Neural cell (in vitro differentiated cells): ENCODE measurements around the gene ZNF473. TPM values are rescaled to one million over a fixed set of nuclear protein-coding genes. Genes with fewer than 3 reads are reported as not detected.

ENCODE experiments used
- H2AFZ ChIP-seq: fragments of 200-600, 300-800 bp; sonication (generic), shearing (Covaris generic); 2 replicates; pipeline ENCODE4 v1.6.0; 2014; ENCODE audit warnings: low read depth, mild to moderate bottlenecking, antibody characterized with exemption, low read length, moderate library complexity
- H3F3A ChIP-seq: fragments of 200-600 bp; shearing (Covaris generic); 2 replicates; pipeline ENCODE4 v1.6.1; 2016; ENCODE audit warnings: mild to moderate bottlenecking, moderate library complexity, mixed read lengths, antibody characterized with exemption, low read length; ENCODE audit not compliant: insufficient read depth, poor library complexity, severe bottlenecking
- H3K27ac ChIP-seq: fragments of 200-600, 300-800 bp; sonication (generic), shearing (Covaris generic); 2 replicates; pipeline ENCODE4 v1.5.1; 2014; ENCODE audit warnings: mild to moderate bottlenecking, low read length, moderate library complexity
- H3K27me3 ChIP-seq: fragments of 300-800, 200-600 bp; sonication (generic), shearing (Covaris generic); 2 replicates; pipeline ENCODE4 v1.6.0; 2014; ENCODE audit warnings: mild to moderate bottlenecking, low read depth, low read length, moderate library complexity; ENCODE audit not compliant: insufficient read depth
- H3K36me3 ChIP-seq: fragments of 300-800, 200-600 bp; sonication (generic), shearing (Covaris generic); 2 replicates; pipeline ENCODE4 v1.5.1; 2014; ENCODE audit warnings: mild to moderate bottlenecking, antibody characterized with exemption, low read length, moderate library complexity; ENCODE audit not compliant: insufficient read depth
- H3K4me2 ChIP-seq: fragments of 300-800, 200-600 bp; sonication (generic), shearing (Covaris generic); 2 replicates; pipeline ENCODE4 v1.6.0; 2014; ENCODE audit warnings: mild to moderate bottlenecking, low read length
- H3K4me3 ChIP-seq: fragments of 300-800, 200-600 bp; sonication (generic), shearing (Covaris generic); 2 replicates; pipeline ENCODE4 v1.5.1; 2014; ENCODE audit warnings: mild to moderate bottlenecking, low read length, moderate library complexity
- H3K79me2 ChIP-seq: fragments of 200-600 bp; shearing (Covaris generic); replicated peaks from 2 replicates; pipeline ENCODE4 v1.6.0; 2014; ENCODE audit warnings: mild to moderate bottlenecking, low read length, moderate library complexity; ENCODE audit not compliant: insufficient read depth
- H3K9ac ChIP-seq: fragments of 300-800, 200-600 bp; sonication (generic), shearing (Covaris generic); 2 replicates; pipeline ENCODE4 v1.6.1; 2016; ENCODE audit warnings: mild to moderate bottlenecking, low read length, mixed read lengths
- H3K9me2 ChIP-seq: fragments of 200-600 bp; shearing (Covaris generic); 2 replicates; pipeline ENCODE4 v1.6.1; 2016; ENCODE audit warnings: mild to moderate bottlenecking, low read length, mixed read lengths; ENCODE audit not compliant: insufficient read depth
- H3K9me3 ChIP-seq: fragments of 200-600, 300-800 bp; sonication (generic), shearing (Covaris generic); 2 replicates; pipeline ENCODE4 v1.6.1; 2016; ENCODE audit warnings: mild to moderate bottlenecking, mixed run types, low read length, moderate library complexity, mixed read lengths
- H4K20me1 ChIP-seq: fragments of 200-600 bp; shearing (Covaris generic); 2 replicates; pipeline ENCODE4 v1.6.1; 2016; ENCODE audit warnings: mild to moderate bottlenecking, mixed run types; ENCODE audit not compliant: insufficient read depth
- CTCF ChIP-seq: fragments of 450-650 bp; IDR thresholded peaks from 2 replicates; pipeline ENCODE4 v1.5.1; 2014; ENCODE audit warnings: antibody characterized with exemption, mild to moderate bottlenecking, moderate library complexity; ENCODE audit not compliant: poor library complexity, severe bottlenecking
- EP300 ChIP-seq: fragments of 450-650 bp; conservative IDR thresholded peaks from 2 replicates; pipeline ENCODE4 v1.6.1; 2014; ENCODE audit warnings: antibody characterized with exemption, mild to moderate bottlenecking, moderate library complexity; ENCODE audit not compliant: poor library complexity, severe bottlenecking
- EZH2 ChIP-seq: fragments of 200-600, 300-800 bp; shearing (Covaris generic), sonication (generic); IDR thresholded peaks from 2 replicates; pipeline ENCODE4 v1.6.1; 2014; ENCODE audit warnings: antibody characterized with exemption, low read length, borderline replicate concordance, mild to moderate bottlenecking; ENCODE audit not compliant: insufficient read depth, poor library complexity, severe bottlenecking
- MXI1 ChIP-seq: fragments of 450-650 bp; conservative IDR thresholded peaks from 2 replicates; pipeline ENCODE4 v1.6.1; 2014; ENCODE audit warnings: antibody characterized with exemption, mild to moderate bottlenecking; ENCODE audit not compliant: poor library complexity, severe bottlenecking
- POLR2AphosphoS5 ChIP-seq: IDR thresholded peaks from 2 replicates; pipeline ENCODE4 v1.6.1; 2012
- RAD21 ChIP-seq: fragments of 450-650 bp; conservative IDR thresholded peaks from 2 replicates; pipeline ENCODE4 v1.6.1; 2014; ENCODE audit warnings: antibody characterized with exemption, mild to moderate bottlenecking, moderate library complexity
- SMC3 ChIP-seq: fragments of 450-650 bp; conservative IDR thresholded peaks from 2 replicates; pipeline ENCODE4 v1.6.1; 2014; ENCODE audit warnings: antibody characterized with exemption, mild to moderate bottlenecking, moderate library complexity; ENCODE audit not compliant: poor library complexity
- TAF1 ChIP-seq: IDR thresholded peaks from 2 replicates; pipeline ENCODE4 v1.6.1; 2012; ENCODE audit warnings: low read depth
- polyA plus RNA-seq: library from polyadenylated mRNA; depleted of rRNA; stranded (reverse); fragments of >200 nt; gene quantifications from 2 replicates; pipeline ENCODE4 v1.2.3, GENCODE V29; 2014
- TF ChIP-seq, protein P1 (sequence below): IDR thresholded peaks from 2 replicates; pipeline ENCODE4 v1.6.1; 2012; ENCODE audit warnings: borderline replicate concordance

The ZNF473 gene
- polyA plus RNA-seq, 1 donor from 2014 or later = 8.4 TPM

- Histone ChIP-seq H3K27me3 (no peaks in the 10 kb centered on the region), H3K36me3 (no peaks in the 10 kb centered on the region), H3K9me3 (no peaks in the 10 kb centered on the region), H4K20me1 (no peaks in the 10 kb centered on the region), H3K27ac (no peak overlapping the region), H2AFZ (no peak overlapping the region), H3K9ac (no peak overlapping the region), H3K4me2 (no peak overlapping the region), H3K79me2 (no peaks in the 10 kb centered on the region), H3F3A (no peaks in the 10 kb centered on the region), H3K4me3 (no peak overlapping the region), H3K9me2 (no peaks in the 10 kb centered on the region)
- TF ChIP-seq CTCF (no peak), RAD21 (no peak), POLR2AphosphoS5 (no peak), TAF1 (no peak), SMC3 (no peak), EZH2 (no peak), EP300 (no peak), MXI1 (no peak)
- TF ChIP-seq, protein P1, sequence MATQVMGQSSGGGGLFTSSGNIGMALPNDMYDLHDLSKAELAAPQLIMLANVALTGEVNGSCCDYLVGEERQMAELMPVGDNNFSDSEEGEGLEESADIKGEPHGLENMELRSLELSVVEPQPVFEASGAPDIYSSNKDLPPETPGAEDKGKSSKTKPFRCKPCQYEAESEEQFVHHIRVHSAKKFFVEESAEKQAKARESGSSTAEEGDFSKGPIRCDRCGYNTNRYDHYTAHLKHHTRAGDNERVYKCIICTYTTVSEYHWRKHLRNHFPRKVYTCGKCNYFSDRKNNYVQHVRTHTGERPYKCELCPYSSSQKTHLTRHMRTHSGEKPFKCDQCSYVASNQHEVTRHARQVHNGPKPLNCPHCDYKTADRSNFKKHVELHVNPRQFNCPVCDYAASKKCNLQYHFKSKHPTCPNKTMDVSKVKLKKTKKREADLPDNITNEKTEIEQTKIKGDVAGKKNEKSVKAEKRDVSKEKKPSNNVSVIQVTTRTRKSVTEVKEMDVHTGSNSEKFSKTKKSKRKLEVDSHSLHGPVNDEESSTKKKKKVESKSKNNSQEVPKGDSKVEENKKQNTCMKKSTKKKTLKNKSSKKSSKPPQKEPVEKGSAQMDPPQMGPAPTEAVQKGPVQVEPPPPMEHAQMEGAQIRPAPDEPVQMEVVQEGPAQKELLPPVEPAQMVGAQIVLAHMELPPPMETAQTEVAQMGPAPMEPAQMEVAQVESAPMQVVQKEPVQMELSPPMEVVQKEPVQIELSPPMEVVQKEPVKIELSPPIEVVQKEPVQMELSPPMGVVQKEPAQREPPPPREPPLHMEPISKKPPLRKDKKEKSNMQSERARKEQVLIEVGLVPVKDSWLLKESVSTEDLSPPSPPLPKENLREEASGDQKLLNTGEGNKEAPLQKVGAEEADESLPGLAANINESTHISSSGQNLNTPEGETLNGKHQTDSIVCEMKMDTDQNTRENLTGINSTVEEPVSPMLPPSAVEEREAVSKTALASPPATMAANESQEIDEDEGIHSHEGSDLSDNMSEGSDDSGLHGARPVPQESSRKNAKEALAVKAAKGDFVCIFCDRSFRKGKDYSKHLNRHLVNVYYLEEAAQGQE = no peak
Observed at GRCh38 chr19:50007947-50008346, 17.9 kb upstream of the ZNF473 start.

- H3K4me2 ChIP-seq = no peak overlapping the region
- no peak for TF ChIP-seq MXI1
- TF ChIP-seq POLR2AphosphoS5 = no peak
- TF ChIP-seq TAF1 = no peak
- TF ChIP-seq CTCF = no peak
- no peak for TF ChIP-seq RAD21
- TF ChIP-seq EP300 = no peak
- TF ChIP-seq SMC3 = no peak
- TF ChIP-seq, protein P1 = no peak
- TF ChIP-seq EZH2 = no peak
- H3K79me2 ChIP-seq = no peaks in the 10 kb centered on the region
- no peaks in the 10 kb centered on the region for H3K9me2 ChIP-seq
- no peaks in the 10 kb centered on the region for H3F3A ChIP-seq
- no peak overlapping the region for H3K27ac ChIP-seq
- H2AFZ ChIP-seq = no peak overlapping the region
- H4K20me1 ChIP-seq = no peaks in the 10 kb centered on the region
- H3K9me3 ChIP-seq = no peaks in the 10 kb centered on the region
- H3K4me3 ChIP-seq = no peak overlapping the region
- H3K9ac ChIP-seq = no peak overlapping the region
- no peaks in the 10 kb centered on the region for H3K27me3 ChIP-seq
- no peaks in the 10 kb centered on the region for H3K36me3 ChIP-seq
Observed at GRCh38 chr19:50008532-50008931, 17.3 kb upstream of the ZNF473 start.
